ENCODE data around the gene MPRIP.

The MPRIP gene

GRCh38 chr17:17077861-17078732 is 35.8 kb downstream of the MPRIP start:
- in situ Hi-C loops (cut with HindIII; ENCODE audit: low sequenced_read_pairs): loop anchor here (25.0 kb wide), 1 partner anchor 191 kb away; no protein-coding TSS in a partner anchor
- H3K4me3 ChIP-seq (ENCODE audit: low read depth, low read length): no peak overlapping the region
- no peak for DNase-seq (ENCODE audit: low read depth)
- no peak for TF ChIP-seq CTCF (IDR thresholded peaks at IDR 0.05; ENCODE audit: low read depth, low read length, missing control alignments)

GRCh38 chr17:17078832-17079231 is 36.6 kb downstream of the MPRIP start:
- in situ Hi-C loops (cut with HindIII; ENCODE audit: low sequenced_read_pairs): loop anchor here (25.0 kb wide), 1 partner anchor 192 kb away; no protein-coding TSS in a partner anchor
- no peak for TF ChIP-seq CTCF (IDR thresholded peaks at IDR 0.05; ENCODE audit: low read depth, low read length, missing control alignments)
- no peak overlapping the region for H3K4me3 ChIP-seq (ENCODE audit: low read depth, low read length)
- DNase-seq (ENCODE audit: low read depth): no peak

GRCh38 chr17:17079336-17079735 is 37.1 kb downstream of the MPRIP start:
- DNase-seq (ENCODE audit: low read depth): no peak
- TF ChIP-seq CTCF (IDR thresholded peaks at IDR 0.05; ENCODE audit: low read depth, low read length, missing control alignments): no peak
- H3K4me3 ChIP-seq (ENCODE audit: low read depth, low read length): no peak overlapping the region
- in situ Hi-C loops (cut with HindIII; ENCODE audit: low sequenced_read_pairs): loop anchor here (25.0 kb wide), 1 partner anchor 192 kb away; no protein-coding TSS in a partner anchor

- TF ChIP-seq CTCF (IDR thresholded peaks at IDR 0.05; ENCODE audit: low read depth, low read length, missing control alignments): no peak
- DNase-seq (ENCODE audit: low read depth): no peak
- in situ Hi-C loops (cut with HindIII; ENCODE audit: low sequenced_read_pairs): loop anchor here (25.0 kb wide), 1 partner anchor 192 kb away; no protein-coding TSS in a partner anchor
- no peak overlapping the region for H3K4me3 ChIP-seq (ENCODE audit: low read depth, low read length)
Observed at GRCh38 chr17:17079761-17080160, 37.5 kb downstream of the MPRIP start.

- no peak overlapping the region for H3K4me3 ChIP-seq (ENCODE audit: low read depth, low read length)
- in situ Hi-C loops (cut with HindIII; ENCODE audit: low sequenced_read_pairs): loop anchor here (25.0 kb wide), 1 partner anchor 193 kb away; no protein-coding TSS in a partner anchor
- no peak for TF ChIP-seq CTCF (IDR thresholded peaks at IDR 0.05; ENCODE audit: low read depth, low read length, missing control alignments)
- DNase-seq (ENCODE audit: low read depth): no peak
Observed at GRCh38 chr17:17080181-17080631, 37.9 kb downstream of the MPRIP start.

GRCh38 chr17:17080781-17081180 is 38.5 kb downstream of the MPRIP start:
- no peak for TF ChIP-seq CTCF (IDR thresholded peaks at IDR 0.05; ENCODE audit: low read depth, low read length, missing control alignments)
- in situ Hi-C loops (cut with HindIII; ENCODE audit: low sequenced_read_pairs): loop anchor here (25.0 kb wide), 1 partner anchor 193 kb away; no protein-coding TSS in a partner anchor
- no peak for DNase-seq (ENCODE audit: low read depth)
- no peak overlapping the region for H3K4me3 ChIP-seq (ENCODE audit: low read depth, low read length)

All from astrocyte of the cerebellum (primary cell).